Gastrocnemius medialis (tissue), 4 donors: ENCODE measurements around the gene PKIB. TPM values are rescaled to one million over a fixed set of nuclear protein-coding genes. Genes with fewer than 3 reads are reported as not detected.

Source experiments
- ATAC-seq, 2 donors: fragments of 150-250 bp; one replicate each; pipeline ENCODE4 v1.9.1; 2016
- DNase-seq, 2 donors: peaks; one replicate each; pipeline ENCODE4 v3.0.0-alpha.2; 2019
- H3K27ac ChIP-seq, 4 donors: fragments of 200-600 bp; sonication (generic); 1 replicate in 1 of 4; 2 replicates in 3 of 4; pipeline ENCODE4 v1.5.1; 2016 to 2018; ENCODE audit warnings: mild to moderate bottlenecking in 2 of 4, moderate library complexity in 1 of 4
- H3K27me3 ChIP-seq, 3 donors: fragments of 200-600 bp; sonication (generic) in 2 of 3; 1 replicate in 1 of 3; 2 replicates in 2 of 3; pipeline versions ENCODE4 v1.5.1 to v1.6.0; 2016 to 2019; ENCODE audit warnings: mild to moderate bottlenecking in 1 of 3, moderate library complexity in 1 of 3
- H3K36me3 ChIP-seq, 2 donors: fragments of 200-600 bp; sonication (generic) in 1 of 2; one replicate each; pipeline ENCODE4 v1.5.1; 2017 to 2018
- H3K4me1 ChIP-seq, 2 donors: fragments of 200-600 bp; sonication (generic) in 1 of 2; one replicate each; pipeline ENCODE4 v1.5.1; 2016 to 2017; ENCODE audit warnings: mild to moderate bottlenecking in 2 of 2
- H3K4me3 ChIP-seq, 4 donors: fragments of 200-600 bp; sonication (generic) in 3 of 4; 1 replicate in 1 of 4; 2 replicates in 3 of 4; pipeline ENCODE4 v1.5.1; 2016 to 2019; ENCODE audit warnings: mild to moderate bottlenecking in 2 of 4
- H3K9me3 ChIP-seq, 3 donors: fragments of 200-600 bp; sonication (generic) in 2 of 3; 1 replicate in 1 of 3; 2 replicates in 2 of 3; pipeline ENCODE4 v1.5.1; 2016 to 2019
- CTCF ChIP-seq, 5 experiments: fragments of 450-650 bp in 3 of 5; fragments of 200-600 bp in 2 of 5; sonication (generic) in 2 of 5; IDR thresholded peaks in 4 of 5; conservative IDR thresholded peaks in 1 of 5; 1 replicate in 4 of 5; 2 replicates in 1 of 5; pipeline ENCODE4 v1.5.1; 2016 to 2019; ENCODE audit warnings: antibody characterized with exemption in 5 of 5, mild to moderate bottlenecking in 3 of 5, moderate library complexity in 3 of 5
- POLR2A ChIP-seq, 2 donors: fragments of 450-650 bp; IDR thresholded peaks; one replicate each; pipeline ENCODE4 v1.6.1; 2017; ENCODE audit warnings: antibody characterized with exemption in 2 of 2, mild to moderate bottlenecking in 2 of 2, moderate library complexity in 2 of 2
- in situ Hi-C, 4 donors: fragments of 200-750 bp; cut with MboI; loops; one replicate each; pipeline versions ENCODE4 v1.15.0 to v1.8.0; 2017; ENCODE audit warnings: low sequenced_read_pairs in 4 of 4
- intact Hi-C: fragments of 100-400 bp; cut with DNase I; formaldehyde crosslinking; loops from one replicate; pipeline ENCODE4 v1.15.1; 2023; ENCODE audit warnings: low total_unique reads
- total RNA-seq, 4 donors: library from RNA; depleted of rRNA; stranded (reverse); fragments of >200 nt; gene quantifications; one replicate each; pipeline versions ENCODE4 v1.1.0 to v1.2.3, GENCODE V29; 2016

PKIB gene
- total RNA-seq, 4 donors from 2014 or later, result 0.64 to 1.1 (median 0.97) TPM

DNA sequence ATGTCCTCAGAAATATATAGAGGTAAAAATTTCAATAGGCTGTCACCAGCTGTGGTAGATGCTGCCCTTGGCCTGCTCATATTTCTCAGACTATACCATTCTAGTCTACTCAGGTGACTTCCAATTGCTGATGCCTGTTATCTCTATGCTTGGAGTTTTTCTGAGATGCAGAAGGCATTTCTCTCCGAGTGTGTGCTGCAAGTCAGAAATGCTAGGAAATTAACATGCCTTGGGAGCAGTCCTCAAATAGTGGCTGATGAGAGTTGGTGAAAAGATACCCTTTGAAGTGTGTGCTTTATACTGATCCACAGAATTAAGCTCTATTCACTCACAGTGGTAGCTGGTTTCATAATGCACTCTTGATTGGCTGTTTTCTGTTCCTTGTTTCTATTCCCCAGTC is 43.2 kb upstream of the PKIB start:
- DNase-seq (no peak), ATAC-seq (no peak)
- Histone ChIP-seq H3K4me1 (no peaks in the 10 kb centered on the region), H3K36me3 (no peaks in the 10 kb centered on the region), H3K27ac (no peak overlapping the region), H3K9me3 (no peaks in the 10 kb centered on the region), H3K27me3 (no peaks in the 10 kb centered on the region), H3K4me3 (no peak overlapping the region)
- intact Hi-C loops, result no loop called here
- in situ Hi-C loops, result no loop called here
- TF ChIP-seq CTCF (IDR thresholded peaks at IDR 0.05 in 4 of 5, conservative IDR thresholded peaks at IDR 0.05 in 1 of 5), result no peak
- TF ChIP-seq POLR2A (IDR thresholded peaks at IDR 0.05), result no peak

DNA sequence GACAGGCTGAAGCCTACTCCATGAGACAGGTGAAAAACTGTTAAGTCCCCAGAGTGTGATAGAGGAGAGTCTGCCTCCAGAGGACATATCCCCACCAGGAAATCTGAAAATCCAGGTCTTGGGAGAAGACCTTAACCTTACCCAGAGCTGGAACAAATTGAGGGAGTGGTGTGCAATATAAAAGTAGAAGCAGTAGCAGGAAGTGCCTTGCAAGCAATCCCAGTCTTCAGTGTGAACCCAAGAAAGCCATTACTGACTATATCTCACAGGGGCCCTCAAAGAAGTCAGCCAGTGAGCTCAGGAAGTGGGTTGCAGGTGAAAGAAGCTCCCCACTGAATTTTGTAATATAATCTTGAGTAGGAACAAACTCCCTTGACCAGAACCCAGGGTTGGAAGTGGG is 41.9 kb upstream of the PKIB start:
- in situ Hi-C loops (no loop called here), intact Hi-C loops (no loop called here)
- DNase-seq, result no peak
- no peaks in the 10 kb centered on the region for H3K9me3 ChIP-seq
- no peak overlapping the region for H3K4me3 ChIP-seq
- TF ChIP-seq CTCF (IDR thresholded peaks at IDR 0.05 in 4 of 5, conservative IDR thresholded peaks at IDR 0.05 in 1 of 5) (no peak), POLR2A (IDR thresholded peaks at IDR 0.05) (no peak)
- ATAC-seq, result no peak
- no peaks in the 10 kb centered on the region for H3K4me1 ChIP-seq
- no peak overlapping the region for H3K27ac ChIP-seq
- H3K36me3 ChIP-seq, result no peaks in the 10 kb centered on the region
- no peaks in the 10 kb centered on the region for H3K27me3 ChIP-seq

DNA sequence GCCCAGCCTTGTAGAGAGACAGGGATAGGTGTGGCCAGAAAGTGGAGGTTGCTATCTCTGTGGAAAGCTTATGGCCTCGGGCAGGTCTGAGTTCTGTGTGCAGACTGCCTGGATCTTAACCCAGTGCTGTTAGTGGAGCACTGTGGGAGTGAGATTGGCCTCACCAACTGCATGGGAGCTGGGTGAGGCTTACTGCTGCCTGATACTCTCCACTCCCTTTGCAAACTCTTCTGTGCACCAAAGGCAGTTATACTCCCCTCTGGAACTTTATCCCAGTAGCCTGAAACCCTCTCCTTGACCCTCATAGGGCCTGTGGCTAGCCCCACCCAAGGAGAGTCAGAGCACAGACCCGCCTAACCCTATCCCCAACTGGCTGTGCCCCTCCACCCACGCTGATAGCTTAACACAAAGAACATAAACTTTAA is 41.4 kb upstream of the PKIB start:
- no peaks in the 10 kb centered on the region for H3K9me3 ChIP-seq
- H3K27ac ChIP-seq, result no peak overlapping the region
- no peak for ATAC-seq
- H3K4me3 ChIP-seq, result no peak overlapping the region
- H3K27me3 ChIP-seq, result no peaks in the 10 kb centered on the region
- no peaks in the 10 kb centered on the region for H3K4me1 ChIP-seq
- in situ Hi-C loops, result no loop called here
- TF ChIP-seq POLR2A (IDR thresholded peaks at IDR 0.05), result no peak
- TF ChIP-seq CTCF (IDR thresholded peaks at IDR 0.05 in 4 of 5, conservative IDR thresholded peaks at IDR 0.05 in 1 of 5), result no peak
- intact Hi-C loops, result no loop called here
- H3K36me3 ChIP-seq, result no peaks in the 10 kb centered on the region
- DNase-seq, result no peak

DNA sequence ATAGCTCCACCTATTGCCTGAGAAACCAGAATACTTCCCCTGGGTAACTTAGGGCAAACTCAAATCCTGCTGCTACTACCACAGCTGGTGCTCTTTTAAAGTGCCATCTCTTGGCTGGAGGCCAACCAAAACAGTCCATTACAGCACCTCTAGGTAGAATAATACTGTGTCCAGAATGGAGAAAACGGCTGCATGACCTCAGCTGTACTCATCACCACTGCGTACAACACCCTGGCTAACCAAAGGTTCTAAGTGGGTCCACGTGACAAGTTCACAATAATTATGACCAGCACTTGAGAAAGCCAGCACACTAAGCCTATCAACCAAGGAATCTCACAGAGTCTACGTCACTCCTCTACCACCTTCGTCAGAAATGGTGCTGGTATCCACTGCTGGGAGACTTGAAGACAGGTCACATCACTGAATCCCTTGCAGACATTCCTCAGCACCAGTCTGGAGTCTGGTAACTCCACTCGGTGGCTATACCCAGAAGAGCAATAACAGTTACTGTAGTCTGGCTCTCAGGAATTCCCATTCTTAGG is 40.9 kb upstream of the PKIB start:
- H3K9me3 ChIP-seq, result no peaks in the 10 kb centered on the region
- in situ Hi-C loops (no loop called here), intact Hi-C loops (no loop called here)
- H3K27me3 ChIP-seq, result no peaks in the 10 kb centered on the region
- no peak for DNase-seq
- no peak for ATAC-seq
- TF ChIP-seq CTCF (IDR thresholded peaks at IDR 0.05 in 4 of 5, conservative IDR thresholded peaks at IDR 0.05 in 1 of 5) (no peak), POLR2A (IDR thresholded peaks at IDR 0.05) (no peak)
- no peak overlapping the region for H3K4me3 ChIP-seq
- no peaks in the 10 kb centered on the region for H3K4me1 ChIP-seq
- no peaks in the 10 kb centered on the region for H3K36me3 ChIP-seq
- no peak overlapping the region for H3K27ac ChIP-seq

DNA sequence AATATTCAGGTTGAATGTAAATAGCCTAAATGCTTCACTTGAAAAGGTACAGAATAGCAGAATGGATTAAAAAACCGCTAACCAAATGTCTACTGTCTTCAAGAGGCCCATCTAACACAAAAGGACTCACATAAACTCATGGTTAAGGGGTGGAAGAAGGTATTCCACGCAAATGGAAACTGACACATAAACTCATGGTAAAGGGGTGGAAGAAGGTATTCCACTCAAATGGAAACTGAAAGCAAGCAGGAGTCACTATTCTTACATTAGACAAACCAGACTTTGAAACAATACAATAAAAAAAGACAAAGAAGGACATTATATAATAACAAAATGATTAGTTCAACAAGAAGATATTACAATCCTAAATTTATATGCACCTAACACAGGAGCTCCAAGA is 38.3 kb upstream of the PKIB start:
- Histone ChIP-seq H3K4me1 (no peaks in the 10 kb centered on the region), H3K4me3 (no peak overlapping the region), H3K27ac (no peak overlapping the region), H3K9me3 (no peaks in the 10 kb centered on the region), H3K27me3 (no peaks in the 10 kb centered on the region), H3K36me3 (no peaks in the 10 kb centered on the region)
- intact Hi-C loops, result no loop called here
- ATAC-seq, result no peak
- no peak for DNase-seq
- TF ChIP-seq POLR2A (IDR thresholded peaks at IDR 0.05), result no peak
- TF ChIP-seq CTCF (IDR thresholded peaks at IDR 0.05 in 4 of 5, conservative IDR thresholded peaks at IDR 0.05 in 1 of 5), result no peak
- in situ Hi-C loops, result no loop called here
